Measurements from ENCODE around the gene GRIK2.

The GRIK2 gene

GRCh38 chr6:101816716-101817115, 423.2 kb downstream of the GRIK2 start:
- DNase-seq, result no peak

DNA sequence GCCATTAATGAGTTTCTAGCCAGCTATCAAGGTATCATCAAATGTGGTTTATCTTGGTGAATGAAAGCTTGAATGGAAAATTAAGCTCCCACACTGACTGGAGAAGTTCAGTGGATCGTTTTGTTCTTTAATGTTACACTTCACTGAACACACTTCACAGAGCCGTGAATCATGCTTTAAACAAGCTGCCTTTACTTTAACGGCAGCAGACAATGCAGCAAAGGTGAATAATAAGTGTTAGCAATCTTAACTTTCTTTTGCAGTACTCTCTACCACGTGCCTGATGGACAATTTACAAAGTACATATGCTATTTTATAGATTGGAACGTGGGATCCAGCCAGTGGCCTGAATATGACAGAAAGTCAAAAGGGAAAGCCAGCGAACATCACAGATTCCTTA, 424.5 kb downstream of the GRIK2 start:
- no peak for DNase-seq

DNA sequence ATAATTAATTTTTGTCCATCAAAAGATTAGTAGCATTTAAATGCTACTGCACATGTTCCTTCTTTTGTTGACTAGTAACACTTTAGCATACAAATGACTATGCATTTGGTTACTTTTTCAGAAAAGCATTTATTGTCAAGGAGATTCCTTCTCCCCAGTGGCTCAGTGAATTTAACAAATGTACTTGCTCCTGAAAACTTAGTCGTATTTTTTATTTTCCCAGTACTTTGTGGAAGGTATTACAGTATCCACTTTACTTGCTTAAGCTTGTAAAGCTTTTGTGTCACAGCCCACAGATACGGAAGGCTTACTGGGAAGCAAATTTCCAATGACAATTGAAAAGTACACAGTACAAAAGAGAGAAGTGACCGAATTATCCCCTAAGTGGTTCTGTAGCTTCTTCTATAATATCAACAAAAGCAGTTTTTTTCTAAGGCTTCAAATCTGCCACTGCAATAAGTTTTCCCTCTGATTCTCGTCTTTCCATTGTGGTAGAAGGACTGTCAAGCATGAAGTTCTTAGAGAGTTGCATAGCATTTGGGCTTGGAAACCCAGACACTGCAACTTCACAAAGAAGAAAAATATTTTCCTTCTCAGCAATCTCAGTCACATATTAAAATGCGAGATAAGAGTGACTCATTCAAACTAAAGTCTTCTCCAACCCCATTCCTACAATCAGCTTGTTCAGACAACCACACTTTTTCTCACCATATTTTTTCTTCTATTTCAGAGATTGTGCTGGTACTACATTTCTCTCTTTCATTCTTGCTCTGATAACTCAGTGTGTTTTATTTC, 431.2 kb downstream of the GRIK2 start:
- no peak for DNase-seq

GRCh38 chr6:101826269-101826668, 432.8 kb downstream of the GRIK2 start:
- DNase-seq, result no peak

DNA sequence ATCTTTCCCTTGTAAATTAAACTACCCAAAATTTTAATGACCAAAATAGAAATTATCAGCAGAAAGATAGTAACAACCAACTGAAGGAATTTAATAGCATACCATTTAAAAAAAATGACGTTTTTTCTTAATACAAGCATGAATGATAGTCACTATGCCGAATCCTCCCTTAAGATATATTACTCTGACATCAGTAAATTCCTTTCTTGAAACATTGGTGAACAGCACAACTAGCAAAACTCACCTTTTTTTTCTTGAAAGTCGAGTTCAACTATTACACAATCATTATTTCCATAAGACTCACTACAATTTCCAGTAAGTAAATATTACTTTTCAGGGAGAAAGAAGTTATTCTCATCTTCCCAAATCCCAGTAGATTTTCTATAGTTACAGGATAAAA, 433.2 kb downstream of the GRIK2 start:
- DNase-seq, result no peak

DNA sequence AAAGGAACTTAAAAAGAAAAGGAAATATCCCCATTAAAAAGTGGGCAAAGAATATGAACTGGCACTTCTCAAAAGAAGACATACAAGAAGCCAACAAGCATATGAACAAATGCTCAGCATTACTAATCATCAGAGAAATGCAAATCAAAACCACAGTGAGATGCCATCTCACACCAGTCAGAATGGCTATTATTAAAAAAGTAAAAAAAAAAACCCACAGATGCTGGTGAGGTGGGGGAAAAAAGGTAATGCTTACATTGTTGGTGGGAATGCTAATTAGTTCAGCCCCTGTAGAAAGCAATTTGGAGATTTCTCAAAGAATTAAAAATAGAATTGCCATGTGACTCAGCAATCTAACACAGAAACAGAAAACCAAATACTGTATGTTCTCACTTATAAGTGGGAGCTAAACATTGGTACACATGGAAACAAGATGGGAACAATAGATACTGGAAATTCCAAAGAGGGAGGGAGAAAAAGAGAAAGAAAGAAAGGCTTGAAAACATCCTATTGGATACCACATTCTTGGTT, 437.1 kb downstream of the GRIK2 start:
- DNase-seq, result no peak

GRCh38 chr6:101832371-101832770, 438.9 kb downstream of the GRIK2 start:
- DNase-seq, result no peak

DNA sequence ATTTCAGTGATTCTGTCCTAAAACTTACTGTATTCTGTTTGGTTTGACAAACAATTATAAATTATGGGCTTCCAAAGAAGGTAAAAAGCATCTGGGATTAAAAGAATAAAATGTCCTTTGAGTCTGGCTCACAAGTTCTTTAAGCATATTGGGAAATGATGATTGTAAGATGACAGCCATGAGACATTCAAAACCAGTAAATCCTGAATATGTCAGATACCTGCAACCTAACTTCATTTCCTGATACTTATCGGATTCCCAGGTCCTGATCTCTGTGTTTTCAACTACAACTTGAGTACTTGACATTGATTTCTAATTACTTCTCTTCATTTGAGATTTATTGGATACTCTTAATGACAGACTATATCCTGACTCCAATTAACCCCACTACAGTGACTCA, 446.6 kb downstream of the GRIK2 start:
- DNase-seq, result no peak

DNA sequence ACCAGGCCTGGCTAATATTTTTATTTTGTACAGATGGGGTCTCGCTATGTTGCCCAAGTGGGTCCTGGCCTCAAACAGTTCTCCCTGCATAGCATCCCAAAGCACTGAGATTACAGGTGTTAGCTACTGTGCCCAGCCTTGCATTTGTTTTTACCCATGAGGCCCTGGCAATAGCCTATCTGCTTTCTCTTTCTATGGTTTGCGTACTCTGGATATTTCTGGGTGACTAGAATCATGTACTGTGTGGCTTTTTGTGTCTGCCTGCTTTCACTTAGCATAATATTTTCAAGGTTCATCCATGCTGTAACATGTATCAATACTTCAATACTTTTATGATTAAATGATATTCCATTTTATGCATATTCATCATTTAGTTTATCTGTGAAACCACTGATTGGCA, 451.7 kb downstream of the GRIK2 start:
- no peak for DNase-seq

GRCh38 chr6:101845621-101846020, 452.1 kb downstream of the GRIK2 start:
- no peak for DNase-seq

GRCh38 chr6:101847690-101848089, 454.2 kb downstream of the GRIK2 start:
- DNase-seq, result no peak

DNA sequence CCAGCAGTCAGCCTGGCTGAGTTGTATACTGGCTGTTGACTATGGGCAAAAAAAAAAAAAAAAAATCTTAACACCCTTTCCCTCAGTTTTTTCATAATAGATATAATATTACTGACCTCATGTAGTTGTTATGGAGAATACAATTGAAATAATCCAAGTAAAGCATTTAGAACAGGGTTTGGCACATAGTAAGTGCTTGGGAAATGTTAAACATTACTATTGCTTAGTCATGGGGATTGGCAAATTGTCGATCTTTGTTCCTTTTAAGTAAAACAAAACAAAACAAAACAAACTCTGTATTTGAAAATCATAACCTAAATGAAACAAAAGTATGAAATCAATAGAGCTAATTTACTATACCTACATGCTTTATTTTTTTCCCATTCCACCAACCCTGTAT, 458.4 kb downstream of the GRIK2 start:
- DNase-seq, result no peak

DNA sequence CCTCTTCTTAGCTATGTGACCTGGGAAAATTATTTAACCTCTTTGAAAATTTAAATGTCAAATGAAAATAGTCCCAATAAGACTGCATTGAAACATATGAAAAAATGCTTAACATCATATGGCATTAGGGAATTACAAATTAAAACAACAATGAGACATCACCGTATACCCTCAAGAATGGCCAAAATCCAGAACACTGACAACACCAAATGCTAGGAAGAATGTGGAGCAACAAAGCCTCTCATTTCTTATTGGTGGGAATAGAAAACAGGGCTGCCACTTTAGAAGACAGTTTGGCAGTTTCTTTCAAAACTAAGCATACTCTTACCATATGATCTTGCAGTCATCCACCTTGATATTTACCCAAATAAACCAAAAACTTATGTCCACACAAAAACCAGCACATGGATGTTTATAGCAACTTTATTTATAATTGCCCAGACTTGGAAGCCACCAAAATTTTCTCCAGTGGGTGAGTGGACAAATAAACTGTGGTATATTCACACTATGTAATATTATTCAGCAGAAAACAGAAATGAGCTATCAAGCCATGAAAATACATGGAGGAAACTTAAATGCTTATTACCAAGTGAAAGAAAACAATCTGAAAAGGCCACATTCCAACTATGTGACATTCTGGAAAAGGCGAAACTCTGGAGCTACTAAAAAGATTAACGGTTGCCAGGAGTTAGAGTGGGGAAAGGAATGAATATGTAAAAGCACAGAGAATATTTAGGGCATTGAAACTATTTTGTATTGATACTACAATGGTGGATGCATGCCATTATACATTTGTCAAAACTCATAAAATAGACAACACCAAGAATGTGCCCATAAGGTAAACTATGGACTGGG, 459.9 kb downstream of the GRIK2 start:
- no peak for DNase-seq

GRCh38 chr6:101876431-101876830, 482.9 kb downstream of the GRIK2 start:
- no peak for DNase-seq

GRCh38 chr6:101878554-101879276, 485.2 kb downstream of the GRIK2 start:
- no peak for DNase-seq

GRCh38 chr6:101879782-101880181, 486.3 kb downstream of the GRIK2 start:
- DNase-seq, result no peak

- DNase-seq, result no peak
Measured at GRCh38 chr6:101883505-101883904, 490.0 kb downstream of the GRIK2 start.

GRCh38 chr6:101887532-101887931, 494.0 kb downstream of the GRIK2 start:
- no peak for DNase-seq

- no peak for DNase-seq
Measured at GRCh38 chr6:101907356-101908217, 514.1 kb downstream of the GRIK2 start.

DNA sequence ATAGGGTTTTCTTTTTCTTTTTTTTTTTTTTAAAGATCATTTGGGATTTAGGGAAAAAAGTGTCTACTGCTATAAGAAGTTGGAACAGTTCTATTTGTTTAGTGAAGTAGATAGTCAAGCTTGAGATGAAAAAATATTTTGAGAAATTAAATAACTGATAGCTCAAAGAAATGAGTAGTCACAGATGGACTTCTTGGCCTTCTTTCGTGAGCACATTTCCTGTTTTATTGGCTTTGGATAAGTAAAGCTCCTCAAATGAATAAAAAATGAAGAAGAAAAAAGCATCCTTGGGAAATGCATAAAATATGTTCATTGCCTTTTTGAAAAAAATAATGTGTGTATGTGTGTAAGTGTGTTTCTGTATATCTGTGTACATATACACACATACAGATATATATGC, 515.9 kb downstream of the GRIK2 start:
- no peak for DNase-seq

DNA sequence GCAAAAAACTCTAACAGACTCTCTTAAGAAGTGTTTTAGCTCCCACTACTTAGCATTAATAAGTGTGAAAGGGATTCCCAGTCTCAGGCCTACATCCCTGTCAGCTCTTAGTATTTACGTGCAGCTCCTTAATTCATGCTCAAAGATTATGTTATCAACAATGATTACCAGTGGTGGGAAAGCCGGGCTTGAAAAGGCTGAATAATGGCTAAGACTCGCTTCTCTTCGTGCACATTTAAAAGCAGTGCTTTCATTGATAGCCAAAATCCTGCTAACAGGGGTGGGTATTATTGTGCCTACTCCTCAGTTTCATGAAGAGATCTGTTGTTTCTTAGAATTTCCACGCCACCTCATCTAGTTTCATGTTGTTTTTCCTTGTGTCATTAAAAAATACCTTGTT, 518.8 kb downstream of the GRIK2 start:
- DNase-seq, result no peak

DNA sequence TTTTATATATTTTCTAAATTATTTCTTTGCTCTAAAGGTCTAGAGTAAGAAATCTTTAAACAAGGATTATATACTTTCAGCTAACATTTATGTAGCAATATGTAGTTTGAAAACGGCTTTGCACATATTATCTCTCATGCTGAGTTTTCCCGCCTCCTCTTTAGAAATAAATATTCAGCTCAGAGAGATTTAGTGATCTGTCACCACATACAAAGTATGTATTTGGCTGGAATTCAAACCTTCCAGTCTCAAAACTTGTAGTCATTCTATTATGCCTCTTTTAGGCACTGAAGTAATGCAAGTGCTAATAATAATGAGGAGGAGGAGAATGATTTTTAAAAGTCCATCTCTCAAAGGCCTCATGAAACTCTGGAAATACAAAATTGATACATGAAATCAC, 525.0 kb downstream of the GRIK2 start:
- DNase-seq, result no peak
